Breast epithelium (tissue), 4 donors: ENCODE data around the gene MARCHF4. TPM values are rescaled to one million over a fixed set of nuclear protein-coding genes. Genes with fewer than 3 reads are reported as not detected.
"Not testable (repeated sequence)": the region's sequence is repeated elsewhere in the genome, so short reads cannot be mapped to it uniquely, and the experiment has no call there.

Experiments used
- DNase-seq, 2 donors: peaks; one replicate each; pipeline ENCODE4 v3.0.0-alpha.2; 2019; ENCODE audit warnings: low spot score in 2 of 2
- H3K27ac ChIP-seq, 2 donors: fragments of 200-600 bp; sonication (generic) in 1 of 2; one replicate each; pipeline ENCODE4 v1.5.1; 2016 to 2019; ENCODE audit warnings: mild to moderate bottlenecking in 1 of 2
- H3K27me3 ChIP-seq, 2 donors: fragments of 200-600 bp; sonication (generic) in 1 of 2; one replicate each; pipeline versions ENCODE4 v1.5.1 to v1.6.0; 2017 to 2019; ENCODE audit warnings: control low read depth in 1 of 2, mild to moderate bottlenecking in 1 of 2
- H3K36me3 ChIP-seq: fragments of 200-600 bp; one replicate; pipeline ENCODE4 v1.5.1; 2019
- H3K4me1 ChIP-seq, 2 donors: fragments of 200-600 bp; sonication (generic); one replicate each; pipeline ENCODE4 v1.5.1; 2016 to 2019; ENCODE audit warnings: control low read depth in 1 of 2
- H3K4me3 ChIP-seq, 3 donors: fragments of 200-600 bp; sonication (generic); 1 replicate in 2 of 3; 2 replicates in 1 of 3; pipeline ENCODE4 v1.5.1; 2016 to 2019; ENCODE audit warnings: mild to moderate bottlenecking in 3 of 3, moderate library complexity in 2 of 3
- H3K9me3 ChIP-seq, 2 donors: fragments of 200-600 bp; sonication (generic) in 1 of 2; one replicate each; pipeline ENCODE4 v1.5.1; 2016 to 2019; ENCODE audit warnings: control low read depth in 1 of 2
- POLR2A ChIP-seq: fragments of 450-650 bp; IDR thresholded peaks from one replicate; pipeline ENCODE4 v1.6.1; 2016; ENCODE audit warnings: antibody characterized with exemption, mild to moderate bottlenecking, moderate library complexity
- POLR2AphosphoS5 ChIP-seq, 3 donors: sonication (generic); formaldehyde crosslinking; IDR thresholded peaks; one replicate each; pipeline ENCODE4 v1.6.1; 2017; ENCODE audit warnings: antibody characterized with exemption in 3 of 3
- intact Hi-C: fragments of 100-400 bp; cut with DNase I; formaldehyde crosslinking; loops from one replicate; pipeline ENCODE4 v1.15.1; 2023; ENCODE audit warnings: low total_unique reads
- total RNA-seq, 3 donors: library from RNA; depleted of rRNA; stranded (reverse); fragments of >200 nt; gene quantifications; one replicate each; pipeline ENCODE4 v1.1.0, GENCODE V29; 2016
- TF ChIP-seq, protein P1 (sequence below), 3 donors: fragments of 450-650 bp; IDR thresholded peaks; one replicate each; pipeline ENCODE4 v1.5.1; 2016 to 2017; ENCODE audit warnings: antibody characterized with exemption in 3 of 3, mild to moderate bottlenecking in 3 of 3, moderate library complexity in 3 of 3

MARCHF4 gene
- total RNA-seq, 3 donors from 2014 or later: not detected

DNA sequence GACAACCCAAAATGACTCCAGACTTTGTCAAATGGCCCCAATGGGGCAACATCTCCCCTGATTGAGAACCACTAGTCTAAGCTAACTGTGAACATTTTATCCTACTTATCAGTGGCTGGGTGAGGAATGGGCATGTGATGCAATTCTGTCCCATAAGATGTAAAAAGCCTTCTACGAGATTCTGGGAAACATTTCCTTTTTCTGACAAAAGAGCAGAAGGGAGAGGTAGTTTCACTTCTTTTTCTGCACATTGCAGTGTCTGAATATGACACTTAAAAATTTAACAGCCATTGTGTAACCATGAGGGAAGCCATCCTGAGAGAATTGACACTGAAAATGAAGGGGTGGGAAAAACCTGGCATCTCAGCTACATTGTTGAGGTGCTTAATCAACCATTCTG is 17.3 kb upstream of the MARCHF4 start:
- H3K4me1 ChIP-seq: no peaks in the 10 kb centered on the region
- intact Hi-C loops: no loop called here
- H3K27me3 ChIP-seq: no peaks in the 10 kb centered on the region
- H3K9me3 ChIP-seq: peaks cover 0 to 3% of the 10 kb centered on the region in 2 donors
- H3K27ac ChIP-seq: no peak overlapping the region
- no peaks in the 10 kb centered on the region for H3K36me3 ChIP-seq
- no peak for TF ChIP-seq POLR2AphosphoS5 (IDR thresholded peaks at IDR 0.05)
- TF ChIP-seq, protein P1, sequence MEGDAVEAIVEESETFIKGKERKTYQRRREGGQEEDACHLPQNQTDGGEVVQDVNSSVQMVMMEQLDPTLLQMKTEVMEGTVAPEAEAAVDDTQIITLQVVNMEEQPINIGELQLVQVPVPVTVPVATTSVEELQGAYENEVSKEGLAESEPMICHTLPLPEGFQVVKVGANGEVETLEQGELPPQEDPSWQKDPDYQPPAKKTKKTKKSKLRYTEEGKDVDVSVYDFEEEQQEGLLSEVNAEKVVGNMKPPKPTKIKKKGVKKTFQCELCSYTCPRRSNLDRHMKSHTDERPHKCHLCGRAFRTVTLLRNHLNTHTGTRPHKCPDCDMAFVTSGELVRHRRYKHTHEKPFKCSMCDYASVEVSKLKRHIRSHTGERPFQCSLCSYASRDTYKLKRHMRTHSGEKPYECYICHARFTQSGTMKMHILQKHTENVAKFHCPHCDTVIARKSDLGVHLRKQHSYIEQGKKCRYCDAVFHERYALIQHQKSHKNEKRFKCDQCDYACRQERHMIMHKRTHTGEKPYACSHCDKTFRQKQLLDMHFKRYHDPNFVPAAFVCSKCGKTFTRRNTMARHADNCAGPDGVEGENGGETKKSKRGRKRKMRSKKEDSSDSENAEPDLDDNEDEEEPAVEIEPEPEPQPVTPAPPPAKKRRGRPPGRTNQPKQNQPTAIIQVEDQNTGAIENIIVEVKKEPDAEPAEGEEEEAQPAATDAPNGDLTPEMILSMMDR (IDR thresholded peaks at IDR 0.05): no peak
- TF ChIP-seq POLR2A: no peak
- H3K4me3 ChIP-seq: no peak overlapping the region
- no peak for DNase-seq

DNA sequence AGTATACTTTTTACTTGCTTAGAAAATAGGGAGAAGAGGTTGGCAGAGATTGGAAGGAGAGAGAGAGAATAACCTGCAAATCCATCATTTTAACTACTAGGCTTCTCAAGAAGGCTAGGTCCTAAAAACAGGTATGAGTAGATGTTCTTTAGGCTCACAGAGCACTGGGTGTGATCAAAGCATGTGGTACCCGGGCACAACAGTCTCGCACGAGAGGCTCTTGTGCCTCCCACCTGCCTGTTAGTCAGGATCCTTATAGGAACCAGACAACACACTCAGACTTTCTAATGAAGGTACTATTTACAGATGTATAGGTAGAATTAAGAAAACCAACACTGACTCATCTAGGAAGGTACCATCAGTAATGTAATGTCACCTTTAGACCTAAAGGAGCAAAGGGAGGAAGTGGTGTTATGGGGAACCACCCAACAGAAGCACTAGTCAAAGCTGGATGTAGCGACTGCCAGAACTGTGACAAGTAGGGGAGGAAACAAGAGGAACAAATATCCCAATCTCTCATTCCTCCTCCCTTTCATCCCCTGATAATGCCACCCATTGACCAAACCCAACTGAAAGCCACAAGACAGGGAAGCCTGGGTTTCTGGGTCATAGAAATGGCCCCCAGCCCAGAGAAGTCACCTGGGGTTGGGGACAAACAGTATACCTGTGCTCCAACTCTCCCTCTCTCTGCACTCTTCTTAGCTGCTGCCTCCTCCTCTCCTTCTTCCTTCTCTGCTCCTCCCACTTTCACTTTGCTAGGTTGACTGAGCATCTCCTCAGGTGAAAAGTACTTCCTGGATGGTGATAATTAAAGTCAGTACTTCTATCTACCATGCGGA is 16.0 kb upstream of the MARCHF4 start:
- Histone ChIP-seq H3K4me3 (no peak overlapping the region), H3K27ac (no peak overlapping the region), H3K36me3 (no peaks in the 10 kb centered on the region), H3K27me3 (no peaks in the 10 kb centered on the region), H3K9me3 (peaks cover 0 to 3% of the 10 kb centered on the region in 2 donors), H3K4me1 (no peaks in the 10 kb centered on the region)
- intact Hi-C loops: no loop called here
- DNase-seq: no peak
- TF ChIP-seq, protein P1 (IDR thresholded peaks at IDR 0.05): no peak
- TF ChIP-seq POLR2A (no peak), POLR2AphosphoS5 (IDR thresholded peaks at IDR 0.05) (no peak)

DNA sequence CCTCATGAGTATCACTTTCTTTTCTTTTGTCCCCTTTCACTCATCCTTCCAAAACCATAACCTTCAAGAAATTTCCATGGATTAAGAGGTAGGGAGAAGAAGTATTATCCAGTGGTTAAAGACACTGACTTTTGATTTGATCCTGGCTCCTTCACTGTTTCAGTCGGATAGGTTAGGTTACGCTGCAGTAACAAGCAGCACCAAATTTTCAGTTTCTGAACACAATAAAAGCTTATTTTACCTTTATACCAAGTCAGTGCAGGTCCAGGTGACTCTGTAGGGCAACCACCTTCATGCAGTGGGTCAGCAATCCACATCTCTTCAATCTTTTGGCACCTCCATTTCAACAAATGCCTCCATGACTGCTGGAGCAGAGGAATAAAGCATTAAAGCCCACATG is 15.0 kb upstream of the MARCHF4 start:
- H3K4me3 ChIP-seq: no peak overlapping the region
- H3K36me3 ChIP-seq: no peaks in the 10 kb centered on the region
- TF ChIP-seq POLR2AphosphoS5 (IDR thresholded peaks at IDR 0.05) (no peak), POLR2A (no peak)
- TF ChIP-seq, protein P1 (IDR thresholded peaks at IDR 0.05): no peak
- H3K27ac ChIP-seq: no peak overlapping the region
- H3K9me3 ChIP-seq: peaks cover 0 to 3% of the 10 kb centered on the region in 2 donors
- no peaks in the 10 kb centered on the region for H3K4me1 ChIP-seq
- intact Hi-C loops: no loop called here
- no peak for DNase-seq
- H3K27me3 ChIP-seq: no peaks in the 10 kb centered on the region

DNA sequence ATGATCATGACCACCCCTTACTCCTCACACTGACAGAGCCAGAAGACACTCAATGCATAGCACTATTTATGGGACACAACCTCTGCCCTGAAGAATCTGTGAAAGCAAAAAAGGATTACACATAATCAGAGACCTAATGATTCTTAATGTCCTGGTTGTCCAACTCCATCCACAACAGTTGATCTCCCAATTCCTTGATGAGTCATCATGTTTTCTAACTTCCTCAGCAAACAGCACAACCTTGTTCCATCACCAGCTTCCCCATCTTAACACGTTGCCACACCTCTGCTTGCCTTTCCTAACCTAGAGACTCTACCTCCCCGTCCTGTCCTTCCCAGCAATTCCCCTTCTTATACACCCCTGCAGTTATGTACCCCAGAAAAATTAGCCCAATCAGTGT is 13.2 kb upstream of the MARCHF4 start:
- Histone ChIP-seq H3K36me3 (no peaks in the 10 kb centered on the region), H3K27me3 (no peaks in the 10 kb centered on the region), H3K27ac (no peak overlapping the region), H3K9me3 (peaks cover 0 to 3% of the 10 kb centered on the region in 2 donors), H3K4me1 (no peaks in the 10 kb centered on the region), H3K4me3 (no peak overlapping the region)
- intact Hi-C loops: no loop called here
- DNase-seq: no peak
- TF ChIP-seq, protein P1 (IDR thresholded peaks at IDR 0.05): no peak
- TF ChIP-seq POLR2A (no peak), POLR2AphosphoS5 (IDR thresholded peaks at IDR 0.05) (no peak)

DNA sequence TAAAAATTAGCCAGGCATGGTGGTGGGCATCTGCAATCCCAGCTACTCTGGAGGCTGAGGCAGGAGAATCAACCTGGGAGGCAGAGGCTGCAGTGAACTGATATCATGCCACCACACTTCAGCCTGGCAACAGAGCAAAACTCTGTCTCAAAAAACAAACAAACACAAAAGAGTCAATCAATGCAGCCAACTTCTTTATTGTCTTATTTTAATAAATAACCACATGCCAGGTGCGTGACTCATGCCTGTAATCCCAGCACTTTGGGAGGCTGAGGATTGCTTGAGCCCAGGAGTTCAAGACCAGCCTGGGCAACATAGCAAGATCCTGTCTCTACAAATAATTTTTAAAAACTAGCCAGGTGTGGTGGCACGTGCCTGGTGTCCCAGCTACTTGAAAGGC is 12.1 kb upstream of the MARCHF4 start:
- intact Hi-C loops: not testable (repeated sequence)

More for the DNA sequence above, 12.1 kb upstream of the MARCHF4 start:
- not testable (repeated sequence) for H3K9me3 ChIP-seq, H3K4me3 ChIP-seq, H3K27ac ChIP-seq, H3K27me3 ChIP-seq, H3K4me1 ChIP-seq, H3K36me3 ChIP-seq, DNase-seq
